ENCODE data around the gene DNAH10. TPM values are rescaled to one million over a fixed set of nuclear protein-coding genes. Genes with fewer than 3 reads are reported as not detected.

The DNAH10 gene
- total RNA-seq, 1 donor from 2014 or later, result 0.25 TPM

- intact Hi-C loops (cut with micrococcal nuclease), result no loop called here
These were observed 200.4 kb downstream of the DNAH10 start for GRCh38 chr12:123962513-123962912.

- intact Hi-C loops (cut with micrococcal nuclease), result no loop called here
These were observed 201.7 kb downstream of the DNAH10 start for GRCh38 chr12:123963821-123964220.

GRCh38 chr12:123965382-123965781, 203.3 kb downstream of the DNAH10 start:
- intact Hi-C loops (cut with micrococcal nuclease), result no loop called here

- intact Hi-C loops (cut with micrococcal nuclease), result no loop called here
These were observed 204.5 kb downstream of the DNAH10 start for GRCh38 chr12:123966596-123966995.

- intact Hi-C loops (cut with micrococcal nuclease), result no loop called here
These were observed 205.1 kb downstream of the DNAH10 start for GRCh38 chr12:123967121-123967586.

GRCh38 chr12:123971449-123971769, 209.3 kb downstream of the DNAH10 start:
- intact Hi-C loops (cut with micrococcal nuclease), result loop anchor here (1.0 to 10.0 kb wide), 5 partner anchors 33 to 941 kb away; partner anchors contain the start of genes EIF2B1, GTF2H3, SBNO1 and UBC

GRCh38 chr12:123971770-123972456, 209.8 kb downstream of the DNAH10 start:
- intact Hi-C loops (cut with micrococcal nuclease), result loop anchor here (1.0 to 10.0 kb wide), 7 partner anchors 34 to 940 kb away; partner anchors contain the start of genes EIF2B1, GTF2H3, NCOR2 and SBNO1

GRCh38 chr12:123972457-123973401, 210.6 kb downstream of the DNAH10 start, which contains the start of the genes CCDC92 and ZNF664:
Gene CCDC92 (minus strand): TSS chr12:123972831. CDS start chr12:123944305, 28,526 bp downstream.
Gene ZNF664 (plus strand): TSS chr12:123973215. CDS start chr12:124012145, 38,930 bp downstream.
- intact Hi-C loops (cut with micrococcal nuclease), result loop anchor here (1.0 to 10.0 kb wide), 5 partner anchors 34 to 940 kb away; partner anchors contain the start of genes ATP6V0A2, NCOR2, SBNO1 and UBC

- intact Hi-C loops (cut with micrococcal nuclease), result loop anchor here (1.0 to 10.0 kb wide), 6 partner anchors 33 to 939 kb away; partner anchors contain the start of genes ATP6V0A2, NCOR2, SBNO1 and UBC
These were observed 211.6 kb downstream of the DNAH10 start for GRCh38 chr12:123973552-123974341.

GRCh38 chr12:123976227-123976826, 214.2 kb downstream of the DNAH10 start:
- intact Hi-C loops (cut with micrococcal nuclease), result loop anchor here (10.0 kb wide), 1 partner anchor 612 kb away; the partner anchor contains the start of gene SBNO1

GRCh38 chr12:123979566-123979965, 217.5 kb downstream of the DNAH10 start:
- intact Hi-C loops (cut with micrococcal nuclease), result loop anchor here (10.0 kb wide), 1 partner anchor 615 kb away; the partner anchor contains the start of gene SBNO1

GRCh38 chr12:123982269-123982668, 220.2 kb downstream of the DNAH10 start:
- intact Hi-C loops (cut with micrococcal nuclease), result loop anchor here (5.0 kb wide), 1 partner anchor 140 kb away; no protein-coding TSS in a partner anchor

- intact Hi-C loops (cut with micrococcal nuclease), result loop anchor here (1.0 to 5.0 kb wide), 3 partner anchors 79 to 183 kb away; no protein-coding TSS in a partner anchor
These were observed 221.9 kb downstream of the DNAH10 start for GRCh38 chr12:123983822-123984485.

- intact Hi-C loops (cut with micrococcal nuclease), result loop anchor here (1.0 to 5.0 kb wide), 3 partner anchors 80 to 184 kb away; no protein-coding TSS in a partner anchor
These were observed 222.8 kb downstream of the DNAH10 start for GRCh38 chr12:123984903-123985302.

Other genes starting within 250 kb of the DNAH10 start
- 1.2 and 1.5 TPM in 2 replicates for gene RILPL1, start 228.6 kb upstream of the DNAH10 start, total RNA-seq
- 212 and 227 TPM in 2 replicates for gene TMED2, start 177.7 kb upstream of the DNAH10 start, total RNA-seq
- 43.4 and 44.2 TPM in 2 replicates for gene DDX55, start 160.2 kb upstream of the DNAH10 start, total RNA-seq
- gene EIF2B1, start 128.6 kb upstream of the DNAH10 start, total RNA-seq, result 68.2 and 73.6 TPM in 2 replicates
- 43.7 and 50.5 TPM in 2 replicates for gene GTF2H3, start 128.5 kb upstream of the DNAH10 start, total RNA-seq
- gene TCTN2, start 91.2 kb upstream of the DNAH10 start, total RNA-seq, result 1.9 and 2.0 TPM in 2 replicates
- gene ATP6V0A2, start 49.9 kb upstream of the DNAH10 start, total RNA-seq, result 51.4 and 59.1 TPM in 2 replicates
- gene CCDC92, start 210.5 kb downstream of the DNAH10 start, total RNA-seq, result 19.5 and 22.3 TPM in 2 replicates
- gene ZNF664, start 210.9 kb downstream of the DNAH10 start, total RNA-seq, result 53.7 and 55.1 TPM in 2 replicates

Measured in T-helper 1 cell treated with Interleukin-12 subunit alpha and Interleukin-12 subunit beta and Interleukin-4 antibody, amounts not matched to agents 30 ng/mL and 1 ng/mL, for 36 hours (primary cell).